NCI-H2196 treated with DMSO at 0.1 percent for 48 hours (cell line): ENCODE results near the gene DHDH.
"Not testable (repeated sequence)": the region's sequence is repeated elsewhere in the genome, so short reads cannot be mapped to it uniquely, and the experiment has no call there.

Source experiments
- DNase-seq: peaks from one replicate; lab custom pipeline; 2025; ENCODE audit not compliant: unreplicated experiment; lab: John Stamatoyannopoulos, UW

The DHDH gene

DNA sequence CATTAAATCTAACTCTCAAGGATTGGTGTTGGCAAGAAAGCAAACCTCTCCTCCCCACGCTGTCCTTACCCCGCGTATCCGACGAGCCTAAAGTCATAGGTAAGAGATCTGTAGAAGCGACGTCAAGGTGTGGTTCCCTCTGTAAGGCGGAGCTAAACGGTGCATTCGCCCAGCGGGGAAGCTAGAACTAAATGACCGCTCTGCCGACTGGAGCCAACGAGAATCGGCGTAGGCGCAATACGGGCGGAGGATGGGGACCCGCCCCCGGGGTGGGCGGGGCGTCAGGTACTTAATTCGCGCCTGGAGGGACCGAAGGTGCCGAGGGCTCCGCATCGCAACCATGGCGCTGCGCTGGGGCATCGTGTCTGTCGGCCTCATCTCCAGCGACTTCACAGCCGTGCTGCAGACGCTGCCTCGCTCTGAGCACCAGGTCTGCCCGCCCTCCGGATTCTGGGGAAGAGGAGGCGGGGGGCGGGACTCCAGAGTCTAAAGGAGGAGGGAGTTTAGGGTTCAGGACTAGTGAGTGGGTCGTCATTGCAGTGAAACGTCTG, at the start of gene DHDH:
TSS of gene DHDH (plus strand) at position 318 of the 551 bp plus-strand sequence. CDS start at position 341, 23 bp downstream.
- peak; percentile 89 for DNase-seq

DNA sequence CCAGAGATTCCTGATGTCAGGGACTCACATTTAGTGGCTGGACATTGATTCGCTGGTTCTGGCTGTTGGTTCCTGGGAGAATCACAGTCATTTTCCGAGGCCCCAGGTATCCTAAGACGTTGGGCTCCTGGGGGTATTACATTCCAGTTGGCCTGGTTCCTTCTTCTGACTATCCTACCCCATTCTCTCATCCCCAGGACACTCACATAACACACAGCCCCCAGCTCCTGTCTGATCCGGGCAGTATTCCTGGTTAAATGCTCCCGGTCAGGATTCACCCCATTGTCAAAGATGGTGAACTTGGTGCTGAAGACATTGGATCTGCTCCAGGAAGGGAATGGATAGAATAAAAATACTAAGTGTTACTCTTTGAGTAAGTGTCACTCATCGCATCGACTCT, 49.8 kb upstream of the DHDH start:
- no peak for DNase-seq

DNA sequence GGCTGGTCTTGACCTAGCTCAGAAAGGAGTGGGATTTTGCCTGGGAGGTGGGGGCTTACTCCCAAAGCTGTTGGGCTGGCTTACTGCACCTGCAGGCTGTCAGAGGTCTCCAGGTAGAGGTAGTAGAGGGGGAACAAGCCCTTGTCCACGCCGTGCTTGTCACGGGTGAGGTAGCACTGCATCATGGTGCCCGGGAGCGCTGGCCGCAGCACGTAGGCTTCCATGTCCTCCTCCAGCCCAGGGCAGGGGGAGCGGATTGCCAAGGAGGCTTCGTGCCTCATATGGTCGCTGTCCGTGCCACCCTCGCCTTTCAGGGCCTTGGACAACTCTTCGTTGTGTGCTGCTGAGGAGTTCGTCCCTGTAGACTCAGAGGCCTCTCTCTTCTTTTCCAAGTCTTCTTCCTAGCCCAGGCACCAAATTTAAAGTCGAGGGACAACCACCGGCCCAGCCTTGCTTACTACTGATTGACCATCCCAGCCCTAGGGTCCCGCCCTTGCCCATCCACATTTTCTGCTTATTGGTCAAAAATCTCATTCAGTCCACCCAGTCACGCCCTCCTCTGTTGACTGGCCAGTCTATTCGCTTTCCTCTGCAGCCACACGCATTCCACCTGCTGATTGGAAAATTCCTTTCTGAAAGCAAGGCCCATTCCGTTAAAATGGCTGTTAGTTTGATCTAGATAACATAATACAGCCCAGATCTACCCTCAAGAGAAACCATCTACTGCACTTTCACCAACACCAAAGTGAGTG, 45.5 kb upstream of the DHDH start:
- no peak for DNase-seq

DNA sequence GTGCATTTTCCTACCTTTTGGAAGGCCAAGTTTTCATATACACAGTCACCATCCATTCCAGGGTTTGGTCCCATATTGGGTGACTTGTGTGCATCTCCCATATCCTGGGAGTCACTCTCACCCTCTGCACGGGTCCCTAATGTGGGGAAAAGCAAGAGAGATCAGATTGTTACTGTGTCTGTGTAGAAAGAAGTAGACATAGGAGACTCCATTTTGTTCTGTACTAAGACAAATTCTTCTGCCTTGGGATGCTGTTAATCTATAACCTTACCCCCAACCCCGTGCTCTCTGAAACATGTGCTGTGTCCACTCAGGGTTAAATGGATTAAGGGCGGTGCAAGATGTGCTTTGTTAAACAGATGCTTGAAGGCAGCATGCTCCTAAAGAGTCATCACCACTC, 44.0 kb upstream of the DHDH start:
- not testable (repeated sequence) for DNase-seq

DNA sequence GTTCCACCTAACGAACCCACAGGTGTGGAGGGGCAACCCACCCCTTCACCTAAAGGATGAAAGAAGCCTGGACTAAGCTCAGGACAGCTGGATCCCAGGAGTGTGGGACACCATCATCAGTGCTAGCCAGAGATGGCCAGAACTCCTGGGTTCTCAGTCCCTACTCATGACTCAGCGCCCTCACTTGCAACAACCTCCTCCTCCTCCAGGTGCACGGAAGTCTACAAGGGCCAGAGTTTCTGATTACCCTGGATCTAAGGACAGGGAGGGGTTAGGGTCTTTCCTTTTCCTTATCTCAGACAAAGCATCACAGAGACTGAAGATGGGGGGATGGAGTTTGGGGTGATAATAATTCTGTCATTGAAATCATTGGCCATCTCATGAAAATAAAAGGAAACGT, 42.9 kb upstream of the DHDH start:
- DNase-seq: no peak

DNA sequence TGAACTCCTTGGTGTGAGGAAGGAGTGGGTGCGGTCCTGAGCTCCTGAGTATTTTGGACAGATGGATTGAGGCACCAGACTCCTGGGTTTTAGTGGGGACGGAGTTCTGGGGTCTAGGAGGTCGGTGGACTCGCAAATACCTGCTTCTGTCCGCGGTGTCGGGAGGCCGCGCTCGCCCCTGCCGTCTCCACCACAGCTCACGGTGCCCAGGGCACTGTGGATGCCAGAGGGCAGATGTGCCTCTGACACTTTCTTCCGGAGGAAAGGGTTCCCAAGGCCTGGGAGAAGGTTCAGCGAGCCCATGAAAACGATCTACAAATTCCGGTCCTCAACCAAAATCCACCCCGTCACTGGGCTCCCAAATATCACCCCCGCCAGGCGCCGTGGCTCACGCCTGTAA, 38.3 kb upstream of the DHDH start:
- no peak for DNase-seq

DNA sequence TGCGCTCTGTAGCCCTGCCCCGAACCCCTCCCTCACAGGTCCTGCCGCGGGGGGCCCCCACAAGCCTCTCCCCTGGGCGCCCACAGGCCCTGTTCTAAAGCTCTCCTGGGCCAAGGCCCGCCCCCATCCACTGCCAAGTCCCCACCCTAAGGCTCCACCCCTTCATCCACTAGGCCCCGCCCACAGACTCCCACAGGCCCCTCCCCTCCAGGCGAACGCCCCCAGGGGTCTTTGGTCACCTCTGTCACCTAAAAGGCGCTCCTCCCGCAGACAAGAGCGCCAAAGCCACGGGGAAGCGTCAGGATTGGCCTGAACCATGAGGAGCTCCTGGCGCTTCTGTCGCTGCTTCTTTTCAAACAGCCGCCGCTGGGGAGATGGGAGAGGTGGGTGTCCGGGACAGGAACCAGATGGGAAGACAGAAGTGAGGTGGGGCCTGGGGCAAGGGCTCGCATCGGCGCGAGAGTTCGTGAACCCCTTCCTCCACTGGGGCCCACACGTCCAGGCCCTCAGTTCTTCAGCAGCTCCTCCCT, 37.2 kb upstream of the DHDH start:
- no peak for DNase-seq

DNA sequence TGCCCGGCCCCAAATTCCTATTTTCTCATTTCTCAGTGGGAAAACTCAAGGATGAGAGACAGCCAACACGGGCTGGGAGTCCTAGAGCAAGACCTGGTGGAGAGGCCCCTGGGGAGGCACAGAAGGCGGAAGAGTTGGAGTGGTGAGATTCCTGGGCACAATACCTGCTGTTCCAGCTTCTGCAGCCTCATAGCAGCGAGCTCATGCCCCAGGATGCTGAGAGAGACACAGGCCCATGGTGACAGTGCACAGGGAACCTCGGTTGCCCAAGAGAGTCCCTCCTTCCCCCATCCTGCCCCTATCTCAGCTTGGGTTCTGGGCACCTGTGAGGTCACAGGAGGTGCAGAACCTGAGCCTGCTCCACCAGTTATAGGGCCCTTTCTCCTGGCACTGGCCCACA, 36.3 kb upstream of the DHDH start:
- no peak for DNase-seq

DNA sequence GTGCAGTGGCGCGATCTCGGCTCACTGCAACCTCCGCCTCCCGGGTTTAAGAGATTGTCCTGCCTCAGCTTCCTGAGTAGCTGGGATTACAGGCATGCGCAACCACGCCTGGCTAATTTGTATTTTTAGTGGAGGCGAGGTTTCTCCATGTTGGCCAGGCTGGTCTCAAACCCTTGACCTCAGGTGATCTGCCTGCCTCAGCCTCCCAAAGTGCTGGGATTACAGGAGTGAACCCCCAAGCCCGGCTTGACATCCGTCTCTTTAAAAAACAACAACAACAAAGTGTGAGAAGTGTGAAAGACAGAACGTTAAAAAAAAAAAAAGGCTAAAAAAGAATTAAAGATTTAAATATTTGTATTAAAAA, 34.1 kb upstream of the DHDH start:
- not testable (repeated sequence) for DNase-seq

DNA sequence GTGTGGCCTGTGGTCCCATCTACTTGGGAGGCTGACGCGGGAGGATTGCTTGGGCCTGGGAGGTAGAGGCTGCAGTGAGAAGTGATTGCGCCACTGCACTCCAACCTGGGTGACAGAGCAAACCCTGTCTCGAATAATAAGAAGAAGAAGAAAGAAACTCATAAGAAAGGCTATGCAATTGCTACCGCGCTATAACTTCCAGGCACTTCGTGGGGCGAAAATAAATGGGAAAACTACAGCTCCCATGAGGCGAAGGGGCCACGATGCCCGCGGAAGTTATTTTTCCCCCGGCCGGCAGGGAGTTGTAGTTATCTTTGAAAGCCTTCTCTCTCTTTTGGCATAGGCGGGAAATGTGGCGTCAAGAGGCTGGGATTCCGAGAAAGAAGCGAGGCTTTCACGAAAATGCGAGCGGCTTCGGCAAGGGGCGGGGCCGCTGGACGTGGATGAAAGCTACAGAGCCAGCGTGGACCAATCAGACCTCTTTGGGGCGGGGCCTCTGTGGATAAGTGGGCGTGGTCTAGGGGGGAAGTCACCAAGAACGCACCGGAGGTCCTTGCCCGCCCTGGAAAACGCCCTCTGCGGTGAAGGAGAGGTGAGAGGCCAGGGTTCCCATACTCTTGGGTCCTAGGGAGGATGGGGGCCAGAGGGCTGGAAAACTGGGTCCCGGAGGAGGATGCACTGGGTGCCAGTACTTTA, 33.6 kb upstream of the DHDH start, which contains the start of gene NUCB1:
TSS of gene NUCB1 (plus strand) at position 532 of the 696 bp plus-strand sequence. CDS start 485 bp downstream, outside the sequence.
- peak; percentile 97 for DNase-seq

DNA sequence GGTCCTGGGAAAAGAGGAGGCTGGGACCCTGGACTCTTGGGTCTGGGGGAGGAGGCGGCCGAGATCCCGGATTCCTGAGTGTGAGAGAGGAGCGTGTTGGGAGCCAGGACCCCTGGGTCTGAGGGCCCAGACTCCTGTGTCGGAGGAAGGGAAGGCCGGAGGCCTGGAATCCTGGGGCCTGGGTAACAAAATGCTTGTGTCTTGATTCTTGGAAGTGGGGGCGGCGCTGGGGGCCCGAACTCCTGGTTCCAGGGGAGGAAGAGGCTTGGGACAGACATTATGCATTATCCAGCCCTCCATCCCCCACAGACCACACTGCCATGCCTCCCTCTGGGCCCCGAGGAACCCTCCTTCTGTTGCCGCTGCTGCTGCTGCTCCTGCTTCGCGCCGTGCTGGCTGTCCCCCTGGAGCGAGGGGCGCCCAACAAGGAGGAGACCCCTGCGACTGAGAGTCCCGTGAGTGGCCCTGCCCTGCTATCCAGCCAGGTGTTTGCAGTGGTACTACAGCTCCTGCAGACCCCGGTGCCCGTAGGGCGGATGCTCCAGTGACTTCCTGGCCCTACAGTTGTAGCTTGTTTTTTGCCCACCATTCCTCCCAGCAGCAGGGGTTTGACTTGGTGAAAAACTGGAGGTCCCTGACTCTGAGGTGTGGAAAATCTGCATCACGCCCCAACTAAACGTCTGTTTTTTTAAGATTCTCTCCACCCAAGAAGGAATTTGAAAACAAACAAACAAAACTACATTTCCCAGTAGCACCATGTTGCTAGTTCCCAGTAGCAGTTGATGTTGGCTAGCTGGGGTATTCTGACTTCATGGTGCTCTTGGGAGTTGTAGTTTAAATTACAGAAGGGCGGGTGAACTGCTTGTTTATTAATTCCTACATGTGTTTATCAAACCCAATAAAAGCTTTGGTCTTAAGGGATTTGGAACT, 32.8 kb upstream of the DHDH start:
- no peak for DNase-seq

DNA sequence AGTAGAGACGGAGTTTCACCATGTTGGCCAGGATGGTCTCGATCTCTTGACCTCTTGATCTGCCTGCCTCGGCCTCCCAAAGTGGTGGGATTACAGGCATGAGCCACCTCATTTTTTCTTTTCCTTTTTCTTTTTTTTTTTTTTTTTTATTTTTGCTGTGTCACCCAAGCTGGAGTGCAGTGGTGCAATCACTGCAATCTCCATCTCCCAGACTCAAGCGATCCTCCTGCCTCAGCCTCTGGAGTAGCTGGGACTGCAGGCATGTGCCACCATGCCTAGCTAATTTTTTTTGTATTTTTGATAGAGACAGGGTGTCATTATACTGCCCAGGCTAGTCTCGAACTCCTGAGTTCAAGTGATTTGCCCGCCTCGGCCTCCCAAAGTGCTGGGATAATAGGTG, 31.2 kb upstream of the DHDH start:
- not testable (repeated sequence) for DNase-seq

DNA sequence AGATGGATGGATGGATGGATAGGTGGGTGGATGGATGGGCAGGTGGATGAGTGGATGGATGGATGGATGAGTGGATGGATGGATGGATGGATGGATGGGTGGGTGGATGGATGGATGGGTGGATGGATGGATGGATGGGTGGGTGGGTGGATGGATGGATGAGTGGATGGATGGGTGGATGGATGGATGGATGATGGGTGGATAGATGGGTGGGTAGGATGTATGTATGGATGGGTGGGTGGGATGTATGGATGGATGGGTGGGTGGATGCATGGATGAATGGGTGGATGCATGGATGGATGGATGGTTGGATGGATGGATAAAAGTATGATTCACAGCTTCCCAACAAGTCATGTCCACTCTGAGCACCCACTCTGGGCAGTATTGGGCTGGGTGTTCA, 29.7 kb upstream of the DHDH start:
- DNase-seq: not testable (repeated sequence)

DNA sequence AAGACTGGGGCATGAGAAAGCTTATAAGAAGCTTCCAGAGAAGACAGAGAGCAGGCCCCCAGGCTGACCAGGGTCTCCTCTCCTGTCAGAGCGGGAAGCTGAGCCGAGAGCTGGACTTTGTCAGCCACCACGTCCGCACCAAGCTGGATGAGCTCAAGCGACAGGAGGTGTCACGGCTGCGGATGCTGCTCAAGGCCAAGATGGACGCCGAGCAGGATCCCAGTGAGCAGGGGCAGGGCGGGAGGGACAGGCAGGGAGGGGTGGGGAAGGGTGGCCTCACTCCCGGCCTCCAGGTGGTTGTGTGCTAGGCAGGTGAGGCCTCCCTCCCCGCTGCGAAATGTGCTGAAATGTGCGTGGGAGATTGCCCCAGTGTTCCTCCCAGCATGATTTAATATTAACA, 27.8 kb upstream of the DHDH start:
- no peak for DNase-seq

DNA sequence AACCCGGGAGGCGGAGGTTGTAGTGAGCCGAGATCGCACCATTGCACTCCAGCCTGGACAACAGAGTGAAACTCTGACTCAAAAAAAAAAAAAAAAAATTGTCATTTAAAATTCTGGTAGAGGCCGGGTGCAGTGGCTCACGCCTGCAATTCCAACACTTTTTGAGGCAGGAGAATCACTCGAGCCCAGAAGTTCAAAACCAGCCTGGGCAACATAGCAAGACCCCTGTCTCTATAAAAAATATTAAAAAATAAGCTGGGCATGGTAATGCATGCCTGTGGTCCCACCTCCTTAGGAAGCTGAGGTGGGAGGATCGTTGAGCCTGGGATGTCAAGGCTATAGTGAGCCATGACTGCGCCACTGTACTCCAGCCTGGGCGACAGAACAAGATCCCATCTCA, 27.2 kb upstream of the DHDH start:
- no peak for DNase-seq

DNA sequence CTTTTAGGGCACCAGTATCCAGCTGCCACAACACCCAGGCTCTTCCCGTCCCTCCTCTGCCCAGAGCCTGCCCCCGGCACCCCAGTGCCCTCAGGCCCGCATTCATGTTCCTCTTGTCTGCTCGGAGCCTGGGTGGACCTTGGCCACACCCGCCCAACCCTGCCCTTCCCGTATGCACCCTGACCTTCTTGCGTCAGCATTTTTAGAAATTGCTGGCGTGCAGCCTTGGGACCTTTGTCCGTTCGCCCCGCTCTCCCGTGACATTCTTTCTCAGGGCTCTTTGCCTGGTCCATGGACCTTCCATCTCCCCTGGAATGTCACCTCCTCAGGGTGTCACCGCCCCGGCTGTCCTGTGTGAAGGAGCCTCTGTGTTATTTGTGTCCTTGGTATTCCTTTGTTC, 25.8 kb upstream of the DHDH start:
- no peak for DNase-seq

DNA sequence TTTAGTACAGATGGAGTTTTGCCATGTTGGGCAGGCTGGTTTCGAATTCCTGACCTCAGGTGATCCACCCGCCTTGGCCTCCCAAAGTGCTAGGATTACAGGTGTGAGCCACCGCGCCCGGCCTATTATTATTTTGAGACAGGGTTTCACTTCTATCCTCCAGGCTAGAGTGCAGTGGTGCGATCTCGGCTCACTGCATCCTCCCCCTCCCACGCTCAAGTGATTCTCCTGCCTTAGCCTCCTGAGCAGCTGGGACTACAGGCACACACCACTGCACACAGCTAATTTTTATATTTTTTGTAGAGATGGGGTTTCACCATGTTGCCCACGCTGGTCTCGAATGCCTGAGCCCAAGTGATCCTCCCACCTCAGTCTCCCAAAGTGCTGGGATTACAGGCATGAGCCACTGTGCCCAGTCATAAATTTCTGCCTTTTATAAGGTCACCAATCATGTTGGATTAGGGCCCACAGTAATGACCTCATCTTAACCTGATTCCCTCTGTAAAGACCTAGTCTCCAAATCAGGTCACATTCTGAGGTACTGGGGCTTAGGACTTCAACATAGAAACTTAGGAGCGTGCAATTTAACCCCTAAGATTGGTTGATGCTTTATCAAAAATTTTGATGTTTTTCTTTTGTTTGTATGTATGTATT, 23.9 kb upstream of the DHDH start:
- not testable (repeated sequence) for DNase-seq

DNA sequence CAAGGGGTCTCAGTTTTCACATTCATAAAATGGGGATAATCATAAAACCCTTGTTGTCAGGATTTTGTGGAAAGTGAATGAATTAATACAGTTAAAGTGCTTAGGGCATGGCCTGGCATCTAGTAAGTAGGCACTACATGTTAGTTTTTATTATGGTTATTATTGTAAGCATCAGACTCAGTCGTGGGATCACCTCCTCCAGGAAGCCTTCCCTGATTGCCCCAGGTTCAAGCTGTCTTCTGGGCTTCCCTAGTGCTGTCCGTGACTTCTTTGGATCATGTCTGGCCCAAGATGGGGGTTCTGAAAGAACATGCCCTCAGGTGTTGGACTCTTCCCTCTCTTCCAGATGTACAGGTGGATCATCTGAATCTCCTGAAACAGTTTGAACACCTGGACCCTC, 22.7 kb upstream of the DHDH start:
- DNase-seq: no peak

DNA sequence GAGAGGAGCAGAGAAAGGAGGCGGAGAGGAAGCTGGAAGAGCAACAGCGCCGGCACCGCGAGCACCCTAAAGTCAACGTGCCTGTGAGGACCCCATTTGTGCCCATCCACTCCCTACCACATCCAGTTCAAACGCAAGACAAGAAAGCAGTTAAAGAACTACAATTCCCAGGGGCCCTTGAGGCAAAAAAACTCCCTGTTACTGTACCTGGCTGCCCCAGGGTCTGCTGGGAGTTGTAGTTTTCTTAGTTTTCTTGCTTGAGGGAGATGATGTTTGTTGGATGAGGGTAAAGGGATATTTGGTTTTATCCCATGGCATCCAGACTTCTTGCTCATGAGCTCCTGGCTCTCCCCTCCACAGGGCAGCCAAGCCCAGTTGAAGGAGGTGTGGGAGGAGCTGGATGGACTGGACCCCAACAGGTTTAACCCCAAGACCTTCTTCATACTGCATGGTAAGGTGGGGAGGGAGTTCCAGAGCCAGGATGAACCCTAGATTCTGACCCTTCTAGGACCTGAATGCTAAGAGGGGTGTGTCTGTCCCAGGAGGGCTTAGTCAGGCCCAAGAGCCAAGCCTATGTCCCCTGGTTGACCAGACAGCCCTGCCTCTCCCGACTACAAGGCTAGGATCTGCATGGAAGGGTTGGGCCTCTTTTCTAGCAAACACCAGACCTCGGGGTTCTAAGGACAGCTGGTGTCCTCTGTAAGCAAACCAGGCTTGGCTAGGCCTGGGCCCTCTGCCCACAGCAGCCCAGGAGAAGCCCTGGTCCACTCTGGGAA, 20.2 kb upstream of the DHDH start:
- DNase-seq: peak; percentile 21

DNA sequence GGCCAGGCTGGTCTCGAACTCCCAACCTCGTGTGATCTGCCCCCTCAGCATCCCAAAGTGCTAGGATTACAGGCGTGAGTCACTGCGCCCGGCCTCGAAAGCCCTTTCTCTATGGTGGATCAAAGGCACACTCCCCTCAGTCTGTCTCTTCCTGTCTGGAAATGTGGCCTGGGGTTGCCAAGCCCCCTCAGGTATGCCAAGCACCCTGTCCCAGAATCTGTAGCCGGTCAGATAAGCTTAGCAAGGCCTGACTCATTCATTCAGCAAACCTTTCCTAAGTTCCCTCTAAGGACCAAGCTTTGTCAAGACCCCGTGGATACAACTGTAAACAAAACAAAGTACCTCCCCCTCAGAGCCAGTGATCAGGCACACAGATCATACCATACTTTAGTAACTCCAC, 19.3 kb upstream of the DHDH start:
- DNase-seq: no peak
